ENCODE data around the gene TNFRSF8. TPM values are rescaled to one million over a fixed set of nuclear protein-coding genes. Genes with fewer than 3 reads are reported as not detected.

Gene TNFRSF8
- total and polyA plus RNA-seq, 7 experiments from 2014 or later, result 0.56 to 29.3 (median 4.0) TPM; not detected in 4

GRCh38 chr1:12172042-12172851, 109.1 kb downstream of the TNFRSF8 start:
- H3K27me3 Mint-ChIP-seq, result no peaks in the 10 kb centered on the region
- peak overlapping the region; percentile 92 for H3K27ac ChIP-seq (ENCODE audit: low read depth, low read length)
- ChIA-PET CTCF (interaction anchor here (1.1 kb wide), 1 partner anchor 48 kb away, joined by 3 read pairs; no protein-coding TSS in a partner anchor), POLR2A (interaction anchor here (1.3 to 2.4 kb wide), 2 partner anchors 11 to 22 kb away, joined by 3 to 20 read pairs; no protein-coding TSS in a partner anchor)
- peaks cover 0 to 3% (median 0%) of the 10 kb centered on the region in 11 donors for H3K9me3 Mint-ChIP-seq
- H3K36me3 Mint-ChIP-seq, result peaks cover 3 to 55% (median 5%) of the 10 kb centered on the region in 5 donors
- no peak overlapping the region for H3K4me3 ChIP-seq (ENCODE audit: low read length)
- peaks cover 59 to 74% of the 10 kb centered on the region in 2 donors for H3K4me1 ChIP-seq (ENCODE audit: control insufficient read depth in 2 of 2, insufficient read depth in 2 of 2, low read length in 2 of 2)
- ATAC-seq, result peak; percentile 26
- H3K27me3 ChIP-seq (ENCODE audit: control insufficient read depth in 2 of 2, insufficient read depth in 2 of 2, low read length in 2 of 2), result no peaks in the 10 kb centered on the region
- no peaks in the 10 kb centered on the region for H3K36me3 ChIP-seq (ENCODE audit: control insufficient read depth in 2 of 3, insufficient read depth in 3 of 3, low read length in 3 of 3)
- intact Hi-C loops (cut with micrococcal nuclease), result no loop called here
- peaks cover 58 to 92% (median 88%) of the 10 kb centered on the region in 7 donors for H3K4me1 Mint-ChIP-seq
- DNase-seq, result peak in 2 of 9 donors; percentile 23 to 33
- H3K4me3 Mint-ChIP-seq, result peak overlapping the region in 7 of 10 donors; percentile 12 to 87 (median 71)
- peak overlapping the region; percentile 90 to 100 (median 98) for H3K27ac Mint-ChIP-seq
- no peaks in the 10 kb centered on the region for H3K9me3 ChIP-seq (ENCODE audit: control insufficient read depth in 2 of 3, low read length in 3 of 3)

- Histone ChIP-seq H3K4me1 (ENCODE audit: control insufficient read depth in 2 of 2, insufficient read depth in 2 of 2, low read length in 2 of 2) (peaks cover 64 to 79% of the 10 kb centered on the region in 2 donors), H3K9me3 (ENCODE audit: control insufficient read depth in 2 of 3, low read length in 3 of 3) (no peaks in the 10 kb centered on the region), H3K27ac (ENCODE audit: low read depth, low read length) (peak overlapping the region; percentile 92), H3K4me3 (ENCODE audit: low read length) (peak overlapping the region; percentile 6), H3K27me3 (ENCODE audit: control insufficient read depth in 2 of 2, insufficient read depth in 2 of 2, low read length in 2 of 2) (no peaks in the 10 kb centered on the region), H3K36me3 (ENCODE audit: control insufficient read depth in 2 of 3, insufficient read depth in 3 of 3, low read length in 3 of 3) (no peaks in the 10 kb centered on the region)
- H3K9me3 Mint-ChIP-seq, result peaks cover 0 to 3% (median 0%) of the 10 kb centered on the region in 11 donors
- intact Hi-C loops (cut with micrococcal nuclease), result loop anchor here in 1 of 2 donors (1.0 kb wide), 1 partner anchor 40 kb away; no protein-coding TSS in a partner anchor
- H3K27me3 Mint-ChIP-seq, result no peaks in the 10 kb centered on the region
- H3K4me3 Mint-ChIP-seq, result peak overlapping the region in 8 of 10 donors; percentile 45 to 87 (median 80)
- ChIA-PET POLR2A (interaction anchor here (0.7 to 8.2 kb wide), 3 partner anchors 12 to 38 kb away, joined by 6 to 125 read pairs (median 20); no protein-coding TSS in a partner anchor), CTCF (interaction anchor here (1.1 to 1.2 kb wide), 2 partner anchors 49 to 58 kb away, joined by 3 read pairs; no protein-coding TSS in a partner anchor)
- peaks cover 0 to 52% (median 5%) of the 10 kb centered on the region in 5 donors for H3K36me3 Mint-ChIP-seq
- DNase-seq (peak in 1 of 9 donors; percentile 13), ATAC-seq (no peak)
- H3K4me1 Mint-ChIP-seq, result peaks cover 57 to 93% (median 90%) of the 10 kb centered on the region in 7 donors
- H3K27ac Mint-ChIP-seq, result peak overlapping the region; percentile 90 to 100 (median 98)
Measured at GRCh38 chr1:12173041-12173509, 110.0 kb downstream of the TNFRSF8 start.

DNA sequence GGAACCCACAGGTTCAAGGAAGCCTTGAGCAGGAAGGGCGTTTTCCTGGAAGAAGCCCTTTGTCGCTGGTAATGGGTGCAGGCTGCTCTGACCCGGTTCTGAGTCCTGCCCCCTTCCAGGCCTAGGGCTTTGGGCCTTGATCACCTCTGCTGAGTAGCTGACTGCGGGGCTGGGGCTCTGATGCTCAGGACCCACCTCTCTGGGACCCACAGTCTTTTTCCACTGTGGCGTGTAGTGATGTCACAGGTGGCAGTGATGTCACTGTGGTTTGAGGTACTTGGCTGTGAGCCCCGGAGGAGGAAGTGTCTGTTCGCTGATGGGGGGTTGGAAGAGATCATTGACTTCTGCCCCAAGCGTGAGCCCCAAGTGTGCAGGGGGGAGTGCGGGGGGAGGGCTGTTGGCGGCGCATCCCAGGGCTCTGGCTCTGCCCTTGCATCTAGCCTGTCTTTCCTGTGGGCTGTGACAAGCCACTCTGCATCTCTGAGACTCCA, 110.6 kb downstream of the TNFRSF8 start:
- Mint-ChIP-seq H3K36me3 (peaks cover 0 to 50% (median 5%) of the 10 kb centered on the region in 5 donors), H3K9me3 (peaks cover 0 to 3% (median 0%) of the 10 kb centered on the region in 11 donors), H3K4me3 (peak overlapping the region; percentile 68 to 87 (median 76)), H3K27me3 (no peaks in the 10 kb centered on the region), H3K27ac (peak overlapping the region; percentile 90 to 100 (median 98)), H3K4me1 (peaks cover 59 to 94% (median 91%) of the 10 kb centered on the region in 7 donors)
- CTCF ChIA-PET, result interaction anchor here (0.7 to 1.2 kb wide), 3 partner anchors 42 to 59 kb away, joined by 3 read pairs; no protein-coding TSS in a partner anchor
- POLR2A ChIA-PET, result interaction anchor here (0.7 to 8.2 kb wide), 4 partner anchors 13 to 41 kb away, joined by 4 to 125 read pairs (median 13); no protein-coding TSS in a partner anchor
- ATAC-seq (peak; percentile 74), DNase-seq (peak; percentile 73 to 99 (median 93))
- H3K9me3 ChIP-seq (ENCODE audit: control insufficient read depth in 2 of 3, low read length in 3 of 3), result no peaks in the 10 kb centered on the region
- intact Hi-C loops (cut with micrococcal nuclease), result loop anchor here in 1 of 2 donors (1.0 kb wide), 1 partner anchor 40 kb away; no protein-coding TSS in a partner anchor
- peak overlapping the region; percentile 92 for H3K27ac ChIP-seq (ENCODE audit: low read depth, low read length)
- H3K27me3 ChIP-seq (ENCODE audit: control insufficient read depth in 2 of 2, insufficient read depth in 2 of 2, low read length in 2 of 2), result no peaks in the 10 kb centered on the region
- H3K36me3 ChIP-seq (ENCODE audit: control insufficient read depth in 2 of 3, insufficient read depth in 3 of 3, low read length in 3 of 3), result no peaks in the 10 kb centered on the region
- H3K4me1 ChIP-seq (ENCODE audit: control insufficient read depth in 2 of 2, insufficient read depth in 2 of 2, low read length in 2 of 2), result peaks cover 65 to 85% of the 10 kb centered on the region in 2 donors
- H3K4me3 ChIP-seq (ENCODE audit: low read length), result peak overlapping the region; percentile 6

DNA sequence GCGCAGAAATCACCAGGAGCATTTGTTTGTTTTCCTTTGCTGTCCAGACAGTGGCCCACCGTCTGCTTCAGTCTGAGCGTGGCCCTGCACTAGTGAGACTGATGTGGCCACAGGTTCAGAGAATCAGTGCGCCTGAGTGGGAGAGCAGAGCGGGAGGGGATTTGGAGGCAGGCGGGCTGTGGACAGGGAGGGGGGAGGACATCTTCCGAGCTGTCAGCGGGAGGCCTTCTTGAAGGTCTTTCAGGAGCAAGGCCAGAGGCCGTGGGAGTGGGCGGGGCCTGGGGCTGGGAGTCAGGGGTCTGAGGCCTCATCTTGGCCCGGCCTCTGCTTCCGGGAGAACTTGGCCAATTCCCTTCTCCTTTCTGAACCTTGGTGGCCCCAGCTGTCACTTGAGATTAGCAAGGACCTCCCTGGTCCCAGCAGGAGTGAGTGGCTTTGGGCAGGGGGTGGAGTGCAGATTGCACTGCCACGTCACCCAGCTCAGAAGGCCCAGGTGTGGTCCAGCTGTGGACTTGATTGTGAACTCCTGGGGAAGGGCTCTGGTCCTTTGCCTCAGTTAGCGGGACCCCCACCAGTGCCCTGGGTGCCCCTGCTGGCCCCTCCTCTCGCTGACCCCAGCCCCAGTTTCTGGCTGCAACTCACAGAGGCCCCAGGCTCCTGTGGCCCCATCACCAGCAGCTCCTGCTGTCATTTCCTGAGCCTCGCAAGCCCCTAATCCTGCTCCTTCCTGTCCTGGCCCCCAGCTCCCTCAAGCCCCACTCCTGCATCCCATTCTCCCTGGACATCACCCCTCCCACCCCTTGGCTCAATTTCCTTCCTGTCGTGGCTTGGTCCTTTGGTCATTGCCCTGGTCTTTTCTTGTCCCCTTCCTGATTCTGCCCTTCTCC, 112.1 kb downstream of the TNFRSF8 start:
- peaks cover 57 to 94% (median 91%) of the 10 kb centered on the region in 7 donors for H3K4me1 Mint-ChIP-seq
- peak overlapping the region; percentile 92 for H3K27ac ChIP-seq (ENCODE audit: low read depth, low read length)
- no peaks in the 10 kb centered on the region for H3K27me3 ChIP-seq (ENCODE audit: control insufficient read depth in 2 of 2, insufficient read depth in 2 of 2, low read length in 2 of 2)
- intact Hi-C loops (cut with micrococcal nuclease), result loop anchor here in 1 of 2 donors (5.0 kb wide), 1 partner anchor 368 kb away; the partner anchor contains the start of genes CLCN6 and MTHFR
- H3K4me1 ChIP-seq (ENCODE audit: control insufficient read depth in 2 of 2, insufficient read depth in 2 of 2, low read length in 2 of 2), result peaks cover 75 to 88% of the 10 kb centered on the region in 2 donors
- H3K27me3 Mint-ChIP-seq, result no peaks in the 10 kb centered on the region
- ATAC-seq (no peak), DNase-seq (no peak)
- H3K4me3 Mint-ChIP-seq, result peak overlapping the region; percentile 42 to 87 (median 62)
- H3K9me3 ChIP-seq (ENCODE audit: control insufficient read depth in 2 of 3, low read length in 3 of 3), result no peaks in the 10 kb centered on the region
- H3K36me3 Mint-ChIP-seq, result peaks cover 0 to 40% (median 5%) of the 10 kb centered on the region in 5 donors
- no peak overlapping the region for H3K4me3 ChIP-seq (ENCODE audit: low read length)
- ChIA-PET CTCF (interaction anchor here (0.6 to 4.7 kb wide), 5 partner anchors 31 to 50 kb away, joined by 3 to 36 read pairs (median 4); no protein-coding TSS in a partner anchor), POLR2A (interaction anchor here (0.6 to 8.2 kb wide), 8 partner anchors 9 to 50 kb away, joined by 3 to 125 read pairs (median 4); partner anchors contain the start of gene TNFRSF1B)
- H3K27ac Mint-ChIP-seq, result peak overlapping the region; percentile 90 to 100 (median 98)
- H3K9me3 Mint-ChIP-seq, result peaks cover 0 to 3% (median 0%) of the 10 kb centered on the region in 11 donors
- H3K36me3 ChIP-seq (ENCODE audit: control insufficient read depth in 2 of 3, insufficient read depth in 3 of 3, low read length in 3 of 3), result peaks cover 0 to 5% (median 0%) of the 10 kb centered on the region in 3 experiments

- Mint-ChIP-seq H3K27ac (peak overlapping the region; percentile 90 to 100 (median 97)), H3K4me1 (peaks cover 52 to 94% (median 88%) of the 10 kb centered on the region in 7 donors), H3K27me3 (no peaks in the 10 kb centered on the region), H3K9me3 (peaks cover 0 to 3% (median 0%) of the 10 kb centered on the region in 11 donors), H3K36me3 (peaks cover 0 to 31% (median under 1%) of the 10 kb centered on the region in 5 donors), H3K4me3 (peak overlapping the region in 9 of 10 donors; percentile 54 to 87 (median 74))
- ATAC-seq, result no peak
- Histone ChIP-seq H3K27ac (ENCODE audit: low read depth, low read length) (peak overlapping the region; percentile 44), H3K27me3 (ENCODE audit: control insufficient read depth in 2 of 2, insufficient read depth in 2 of 2, low read length in 2 of 2) (no peaks in the 10 kb centered on the region), H3K9me3 (ENCODE audit: control insufficient read depth in 2 of 3, low read length in 3 of 3) (no peaks in the 10 kb centered on the region), H3K4me3 (ENCODE audit: low read length) (no peak overlapping the region), H3K4me1 (ENCODE audit: control insufficient read depth in 2 of 2, insufficient read depth in 2 of 2, low read length in 2 of 2) (peaks cover 75 to 87% of the 10 kb centered on the region in 2 donors), H3K36me3 (ENCODE audit: control insufficient read depth in 2 of 3, insufficient read depth in 3 of 3, low read length in 3 of 3) (peaks cover 0 to 5% (median 0%) of the 10 kb centered on the region in 3 experiments)
- intact Hi-C loops (cut with micrococcal nuclease), result loop anchor here in 1 of 2 donors (5.0 kb wide), 1 partner anchor 369 kb away; the partner anchor contains the start of genes CLCN6 and MTHFR
- POLR2A ChIA-PET, result interaction anchor here (0.6 to 8.2 kb wide), 12 partner anchors 8 to 52 kb away, joined by 3 to 125 read pairs (median 6); partner anchors contain the start of gene TNFRSF1B
- CTCF ChIA-PET, result interaction anchor here (0.6 to 4.7 kb wide), 5 partner anchors 30 to 51 kb away, joined by 3 to 36 read pairs (median 5); no protein-coding TSS in a partner anchor
- no peak for DNase-seq
Measured at GRCh38 chr1:12176298-12177118, 113.4 kb downstream of the TNFRSF8 start.

Measured in naive thymus-derived CD4-positive, alpha-beta T cell (primary cell).